HCT116 (cell line): ENCODE measurements around the gene KIR2DL1.
"Not testable (repeated sequence)": the region's sequence is repeated elsewhere in the genome, so short reads cannot be mapped to it uniquely, and the experiment has no call there.

Experiments
- EZH2 ChIP-seq: fragments of 200-600 bp; sonication (generic); IDR thresholded peaks from 2 replicates; pipeline ENCODE4 v1.6.1; 2017; ENCODE audit warnings: antibody characterized with exemption, mixed run types
- TF ChIP-seq, protein P1 (sequence below), 3 experiments: fragments of 200-600 bp in 1 of 3; sonication (generic) in 1 of 3; IDR thresholded peaks in 2 of 3; conservative IDR thresholded peaks in 1 of 3; 2 replicates each; pipeline ENCODE4 v1.5.1; 2012 to 2017; ENCODE audit warnings: low read depth in 2 of 3, low read length in 2 of 3, antibody characterized with exemption in 1 of 3, borderline replicate concordance in 1 of 3, control low read depth in 1 of 3, mild to moderate bottlenecking in 1 of 3, mixed read lengths in 1 of 3, mixed run types in 1 of 3, moderate library complexity in 1 of 3; ENCODE audit not compliant: insufficient read depth in 1 of 3

DNA sequence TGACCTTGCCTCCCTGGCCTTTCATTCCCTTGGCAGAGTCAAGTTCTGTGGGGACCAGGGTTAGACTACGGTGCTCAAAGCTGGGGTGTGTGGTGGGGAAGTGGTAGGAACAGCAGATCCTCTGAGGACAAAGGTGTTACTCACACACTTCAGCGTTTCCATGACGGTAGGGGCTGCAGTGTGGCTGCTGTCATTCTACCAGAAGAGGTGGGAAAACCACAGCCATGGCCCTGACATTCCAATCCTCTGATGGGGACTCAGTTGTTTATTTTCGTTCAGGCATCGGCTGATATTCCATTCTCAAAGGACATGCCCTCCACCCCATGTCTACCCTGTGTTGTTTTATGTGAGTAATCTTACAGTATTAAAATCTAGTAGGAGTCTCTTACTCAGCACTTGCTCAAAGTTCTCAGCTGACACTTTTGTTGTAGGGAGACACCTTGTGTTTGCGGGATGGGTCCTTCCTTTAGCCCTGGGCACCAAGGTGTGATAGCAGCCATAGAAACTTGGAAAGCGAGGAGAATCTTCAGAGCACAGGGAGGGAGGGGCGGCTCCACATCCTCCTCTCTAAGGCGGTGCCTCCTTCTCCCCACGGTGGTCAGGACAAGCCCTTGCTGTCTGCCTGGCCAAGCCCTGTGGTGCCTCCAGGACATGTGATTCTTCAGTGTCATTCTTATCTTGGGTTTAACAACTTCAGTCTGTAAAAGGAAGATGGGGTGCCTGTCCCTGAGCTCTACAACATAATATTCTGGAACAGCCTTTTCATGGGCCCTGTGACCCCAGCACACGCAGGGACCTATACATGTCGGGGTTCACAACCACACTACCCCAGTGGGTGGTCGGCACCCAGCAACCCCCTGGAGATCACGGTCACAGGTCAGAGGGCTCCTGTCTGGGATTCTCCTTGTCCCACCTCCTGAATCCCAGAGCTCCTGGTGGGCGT lies 1.7 kb downstream of the KIR2DL1 start:
- TF ChIP-seq, protein P1, sequence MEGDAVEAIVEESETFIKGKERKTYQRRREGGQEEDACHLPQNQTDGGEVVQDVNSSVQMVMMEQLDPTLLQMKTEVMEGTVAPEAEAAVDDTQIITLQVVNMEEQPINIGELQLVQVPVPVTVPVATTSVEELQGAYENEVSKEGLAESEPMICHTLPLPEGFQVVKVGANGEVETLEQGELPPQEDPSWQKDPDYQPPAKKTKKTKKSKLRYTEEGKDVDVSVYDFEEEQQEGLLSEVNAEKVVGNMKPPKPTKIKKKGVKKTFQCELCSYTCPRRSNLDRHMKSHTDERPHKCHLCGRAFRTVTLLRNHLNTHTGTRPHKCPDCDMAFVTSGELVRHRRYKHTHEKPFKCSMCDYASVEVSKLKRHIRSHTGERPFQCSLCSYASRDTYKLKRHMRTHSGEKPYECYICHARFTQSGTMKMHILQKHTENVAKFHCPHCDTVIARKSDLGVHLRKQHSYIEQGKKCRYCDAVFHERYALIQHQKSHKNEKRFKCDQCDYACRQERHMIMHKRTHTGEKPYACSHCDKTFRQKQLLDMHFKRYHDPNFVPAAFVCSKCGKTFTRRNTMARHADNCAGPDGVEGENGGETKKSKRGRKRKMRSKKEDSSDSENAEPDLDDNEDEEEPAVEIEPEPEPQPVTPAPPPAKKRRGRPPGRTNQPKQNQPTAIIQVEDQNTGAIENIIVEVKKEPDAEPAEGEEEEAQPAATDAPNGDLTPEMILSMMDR (IDR thresholded peaks at IDR 0.05 in 2 of 3, conservative IDR thresholded peaks at IDR 0.05 in 1 of 3; ENCODE audit: borderline replicate concordance in 1 of 3, insufficient read depth in 1 of 3, low read depth in 2 of 3, low read length in 2 of 3) = not testable (repeated sequence)
- TF ChIP-seq EZH2 = not testable (repeated sequence)
